ENCODE results near the gene NOX3.
"Not testable (repeated sequence)": the region's sequence is repeated elsewhere in the genome, so short reads cannot be mapped to it uniquely, and the experiment has no call there.

The NOX3 gene

GRCh38 chr6:155468543-155468942 lies 12.9 kb upstream of the NOX3 start:
- DNase-seq (ENCODE audit: low read depth, low spot score): not testable (repeated sequence)

DNA sequence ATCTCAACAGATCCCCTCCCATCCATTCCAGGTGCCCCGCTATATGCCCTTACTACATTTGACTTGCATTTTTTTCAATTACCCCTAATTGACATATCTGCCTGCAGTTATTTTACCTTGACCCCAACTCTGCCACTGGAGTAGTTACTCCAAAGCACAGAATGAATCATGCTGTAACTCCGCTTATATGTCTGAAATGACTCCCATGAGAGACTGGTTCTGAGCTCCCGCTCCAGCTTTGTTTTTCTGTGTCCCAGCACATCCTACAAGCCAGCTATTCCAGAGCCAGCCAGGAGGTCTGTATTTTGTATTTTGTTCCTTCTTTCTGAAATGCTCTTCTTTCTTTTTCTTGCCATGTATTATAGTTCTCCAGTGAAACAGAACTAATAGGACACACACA lies 10.9 kb upstream of the NOX3 start:
- DNase-seq (ENCODE audit: low read depth, low spot score): no peak

GRCh38 chr6:155461556-155461955 lies 5.9 kb upstream of the NOX3 start:
- no peak for DNase-seq (ENCODE audit: low read depth, low spot score)

GRCh38 chr6:155454471-155454870 lies 1.2 kb downstream of the NOX3 start:
- DNase-seq (ENCODE audit: low read depth, low spot score): no peak

DNA sequence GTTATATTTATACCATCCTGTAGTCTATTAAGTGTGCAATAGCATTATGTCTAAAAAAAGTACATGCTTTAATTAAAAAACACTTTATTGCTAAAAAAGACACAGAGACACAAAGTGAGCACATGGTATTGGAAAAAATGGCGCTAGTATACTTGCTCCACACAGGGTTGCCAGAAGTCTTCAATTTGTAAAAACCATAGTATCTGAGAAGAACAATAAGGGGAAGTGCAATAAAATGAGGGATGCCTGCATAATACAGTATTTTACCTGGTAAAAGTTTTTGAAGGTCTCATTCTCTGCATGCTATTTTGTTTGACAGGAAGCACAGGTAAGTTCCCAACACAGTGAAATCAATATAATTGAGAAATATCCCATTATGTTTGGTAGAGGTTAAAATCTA lies 1.6 kb downstream of the NOX3 start:
- no peak for DNase-seq (ENCODE audit: low read depth, low spot score)

GRCh38 chr6:155452576-155452975 lies 3.1 kb downstream of the NOX3 start:
- DNase-seq (ENCODE audit: low read depth, low spot score): no peak

- not testable (repeated sequence) for DNase-seq (ENCODE audit: low read depth, low spot score)
Observed at GRCh38 chr6:155451530-155451929, 4.1 kb downstream of the NOX3 start.

DNA sequence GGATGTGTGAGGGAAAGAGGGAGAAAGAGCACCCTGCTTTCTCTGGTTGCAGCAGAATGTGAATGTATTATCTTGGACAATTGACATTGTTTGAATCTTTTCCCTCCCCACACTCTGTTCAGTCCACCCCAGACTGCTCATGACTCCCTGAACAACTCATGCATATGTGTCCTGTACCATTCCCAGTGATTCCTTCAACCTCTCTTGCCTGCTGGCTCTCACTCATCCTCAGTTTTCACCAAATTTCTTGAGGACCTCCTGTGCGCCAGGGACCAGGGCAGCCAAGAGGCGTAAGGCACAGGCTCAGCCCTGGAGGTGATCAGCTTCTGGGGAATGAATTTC lies 5.4 kb downstream of the NOX3 start:
- DNase-seq (ENCODE audit: low read depth, low spot score): no peak

GRCh38 chr6:155449450-155450239 lies 6.0 kb downstream of the NOX3 start:
- no peak for DNase-seq (ENCODE audit: low read depth, low spot score)

DNA sequence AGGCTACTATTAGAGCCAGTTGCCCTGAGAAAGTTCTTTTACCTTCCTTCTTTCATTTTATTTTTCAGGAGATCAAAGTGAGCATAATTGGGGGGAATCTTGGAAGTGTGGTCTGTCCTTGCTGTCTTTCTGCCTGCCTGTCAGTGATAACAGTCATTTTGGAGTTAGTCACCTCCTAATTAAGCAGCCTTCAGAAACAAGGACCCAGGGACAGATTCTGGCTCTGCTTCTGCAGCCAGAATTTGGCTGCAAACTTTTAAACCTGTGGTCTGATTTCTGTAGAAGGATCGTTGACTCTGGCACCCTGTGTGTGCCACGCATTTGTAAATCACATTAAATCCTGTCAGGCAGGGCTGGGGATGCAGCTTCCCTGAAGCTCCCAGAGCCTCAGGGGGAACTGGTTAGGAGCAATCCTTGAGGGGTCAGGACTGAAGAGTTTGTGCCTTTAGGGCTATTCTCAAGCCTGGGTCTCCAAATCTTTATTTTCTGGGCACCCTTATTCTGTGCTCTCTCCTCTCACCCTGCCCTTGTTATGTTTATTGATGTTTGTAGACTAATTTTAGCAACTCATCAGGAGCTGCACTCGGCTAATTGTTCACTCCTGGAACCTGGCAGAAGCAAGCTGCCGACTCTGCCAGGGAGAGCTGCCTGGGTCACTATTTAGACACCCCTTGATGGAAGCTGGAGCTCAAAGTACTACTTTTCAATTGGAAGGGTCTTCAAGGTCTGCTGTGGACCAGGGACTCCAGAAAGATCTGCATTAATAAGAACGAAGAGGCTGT lies 6.8 kb downstream of the NOX3 start:
- no peak for DNase-seq (ENCODE audit: low read depth, low spot score)

- no peak for DNase-seq (ENCODE audit: low read depth, low spot score)
Observed at GRCh38 chr6:155447949-155448348, 7.7 kb downstream of the NOX3 start.

GRCh38 chr6:155444952-155445903 lies 10.4 kb downstream of the NOX3 start:
- DNase-seq (ENCODE audit: low read depth, low spot score): no peak

DNA sequence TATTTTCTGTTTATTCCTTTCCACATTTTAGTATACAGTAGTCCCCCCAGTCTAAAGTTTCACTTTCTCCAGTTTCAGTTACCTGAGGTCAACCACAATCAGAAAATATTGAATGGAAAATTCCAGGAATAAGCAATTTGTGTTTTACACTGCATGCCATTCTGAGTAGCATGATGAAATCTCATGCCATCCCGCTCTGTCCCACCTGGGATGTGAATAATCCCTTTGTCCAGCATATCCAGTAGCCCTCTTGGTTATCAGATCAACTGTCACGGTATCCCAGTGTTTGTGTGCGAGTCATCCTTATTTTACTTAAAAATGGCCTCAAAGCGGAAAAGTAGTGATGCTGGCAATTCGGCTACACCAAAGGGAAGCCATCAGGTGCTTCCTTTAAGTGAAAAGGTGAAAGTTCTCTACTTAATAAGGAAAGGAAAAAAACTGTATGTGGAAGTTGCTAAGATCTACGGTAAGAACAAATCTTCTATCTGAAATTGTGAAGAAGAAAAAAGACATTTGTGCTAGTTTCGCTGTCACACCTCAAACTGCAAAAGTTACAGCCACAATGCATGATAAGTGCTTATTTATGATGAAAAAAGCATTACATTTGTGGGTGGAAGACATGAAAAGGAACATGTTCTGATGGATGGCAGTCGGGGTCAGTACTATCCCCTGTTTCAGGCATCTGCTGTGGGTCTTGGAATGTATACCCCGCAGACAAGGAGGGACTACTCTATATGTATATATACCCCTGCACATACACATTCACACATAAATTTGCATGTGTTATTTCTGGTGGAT lies 11.3 kb downstream of the NOX3 start:
- DNase-seq (ENCODE audit: low read depth, low spot score): no peak

- no peak for DNase-seq (ENCODE audit: low read depth, low spot score)
Observed at GRCh38 chr6:155443168-155443567, 12.5 kb downstream of the NOX3 start.

GRCh38 chr6:155442562-155442961 lies 13.1 kb downstream of the NOX3 start:
- DNase-seq (ENCODE audit: low read depth, low spot score): no peak

DNA sequence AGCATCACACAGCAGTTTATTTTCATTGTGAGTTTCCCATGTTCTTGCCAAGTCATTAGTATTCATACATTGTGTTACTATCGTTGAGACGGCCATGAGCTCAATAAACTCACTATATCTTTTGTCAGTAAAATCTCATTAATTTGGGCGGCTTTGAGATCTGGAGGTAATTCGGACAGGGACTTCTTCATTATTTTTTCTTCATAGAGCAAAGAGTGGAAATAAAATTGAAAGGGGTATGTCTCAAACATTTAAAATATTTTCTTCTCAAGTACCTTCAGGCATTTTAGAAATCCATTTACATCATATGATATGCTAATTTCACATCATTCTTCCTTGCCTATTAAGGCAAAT lies 14.6 kb downstream of the NOX3 start:
- DNase-seq (ENCODE audit: low read depth, low spot score): no peak

GRCh38 chr6:155440398-155441111 lies 15.1 kb downstream of the NOX3 start:
- DNase-seq (ENCODE audit: low read depth, low spot score): no peak

DNA sequence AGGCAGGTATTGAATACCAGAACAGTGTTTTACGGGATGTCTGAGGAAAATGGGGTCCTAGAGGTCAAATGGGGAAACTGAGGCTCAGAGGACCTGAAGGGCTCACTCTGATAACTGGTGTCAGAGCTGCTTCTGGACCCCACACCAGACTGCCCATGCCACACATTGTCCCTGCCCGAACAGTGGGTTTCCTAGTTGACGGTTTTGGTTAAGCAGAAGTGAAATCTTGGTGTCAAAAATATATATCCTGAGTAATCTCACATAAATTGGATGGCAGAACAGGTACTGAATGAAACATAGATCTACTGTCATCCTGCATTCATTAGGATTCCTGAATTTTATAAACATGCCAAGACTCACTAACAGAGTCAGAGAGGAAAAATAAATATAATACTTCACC lies 16.3 kb downstream of the NOX3 start:
- DNase-seq (ENCODE audit: low read depth, low spot score): no peak

DNA sequence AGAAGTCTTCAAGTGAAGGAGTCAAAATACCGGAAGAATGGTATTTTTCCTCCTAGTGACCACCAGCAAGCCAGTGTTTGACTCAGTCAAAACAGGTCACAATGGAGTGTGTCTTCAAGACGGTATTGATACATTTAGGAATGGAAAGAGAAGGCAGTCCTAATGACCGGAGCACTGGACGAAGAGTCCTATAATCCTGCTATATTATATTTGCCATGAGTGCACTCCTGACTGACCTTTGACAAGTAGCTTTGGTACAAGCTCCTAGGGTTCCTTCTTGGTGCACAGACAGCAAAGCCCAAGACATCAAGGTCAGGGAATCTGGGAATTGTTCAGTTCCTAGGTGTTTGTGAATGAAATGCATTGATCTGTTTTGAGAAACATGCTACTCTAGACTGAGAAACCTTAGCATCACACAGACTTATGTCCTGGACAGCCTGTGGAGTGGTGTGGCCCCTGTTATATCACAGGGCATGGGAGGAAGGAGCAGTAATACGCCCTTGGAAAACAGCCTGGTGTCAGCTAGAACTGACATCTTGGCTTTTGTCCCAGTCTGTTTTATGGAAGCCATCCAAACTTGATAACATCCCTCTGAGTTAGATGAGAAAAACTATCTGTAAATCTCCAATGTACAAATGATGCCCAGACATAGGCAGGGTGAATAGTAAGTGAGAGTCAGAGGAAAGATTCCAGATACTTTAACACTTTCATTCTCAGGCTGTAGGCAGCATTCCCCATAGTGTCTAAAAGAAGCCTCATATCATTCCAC lies 18.5 kb downstream of the NOX3 start:
- no peak for DNase-seq (ENCODE audit: low read depth, low spot score)
